Measurements from ENCODE around the gene VPS11. TPM values are rescaled to one million over a fixed set of nuclear protein-coding genes. Genes with fewer than 3 reads are reported as not detected.

Gene VPS11
- total and polyA plus RNA-seq, 10 of the 15 experiments (the other 5 are each of a cell fraction or from before 2014, with no cell fraction given), result 15.8 to 26.4 (median 24.5) TPM

DNA sequence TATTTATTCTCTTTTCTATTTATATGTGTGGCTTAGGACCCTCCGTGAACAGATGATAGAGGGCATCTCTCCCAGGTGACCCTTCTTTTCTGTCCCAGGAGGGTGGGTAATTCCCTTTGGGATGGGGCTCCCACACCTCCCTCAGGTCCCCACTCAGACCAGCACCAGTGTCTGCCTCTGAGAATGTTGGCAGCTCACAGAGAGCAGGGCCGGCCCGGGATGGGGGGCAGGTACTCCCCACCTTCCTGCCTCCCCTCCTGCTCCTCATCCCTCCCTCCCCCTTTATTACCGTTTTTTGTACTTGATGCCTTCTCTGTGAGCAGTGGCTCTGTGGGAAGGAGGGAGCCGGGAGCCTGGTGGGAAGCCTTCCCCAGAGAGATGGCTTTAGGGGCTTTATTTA, 49.0 kb downstream of the VPS11 start (continued):
- TF ChIP-seq, protein P1, sequence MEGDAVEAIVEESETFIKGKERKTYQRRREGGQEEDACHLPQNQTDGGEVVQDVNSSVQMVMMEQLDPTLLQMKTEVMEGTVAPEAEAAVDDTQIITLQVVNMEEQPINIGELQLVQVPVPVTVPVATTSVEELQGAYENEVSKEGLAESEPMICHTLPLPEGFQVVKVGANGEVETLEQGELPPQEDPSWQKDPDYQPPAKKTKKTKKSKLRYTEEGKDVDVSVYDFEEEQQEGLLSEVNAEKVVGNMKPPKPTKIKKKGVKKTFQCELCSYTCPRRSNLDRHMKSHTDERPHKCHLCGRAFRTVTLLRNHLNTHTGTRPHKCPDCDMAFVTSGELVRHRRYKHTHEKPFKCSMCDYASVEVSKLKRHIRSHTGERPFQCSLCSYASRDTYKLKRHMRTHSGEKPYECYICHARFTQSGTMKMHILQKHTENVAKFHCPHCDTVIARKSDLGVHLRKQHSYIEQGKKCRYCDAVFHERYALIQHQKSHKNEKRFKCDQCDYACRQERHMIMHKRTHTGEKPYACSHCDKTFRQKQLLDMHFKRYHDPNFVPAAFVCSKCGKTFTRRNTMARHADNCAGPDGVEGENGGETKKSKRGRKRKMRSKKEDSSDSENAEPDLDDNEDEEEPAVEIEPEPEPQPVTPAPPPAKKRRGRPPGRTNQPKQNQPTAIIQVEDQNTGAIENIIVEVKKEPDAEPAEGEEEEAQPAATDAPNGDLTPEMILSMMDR (IDR thresholded peaks at IDR 0.05 in 2 of 3, conservative IDR thresholded peaks at IDR 0.05 in 1 of 3; ENCODE audit: control insufficient read depth in 2 of 3, extremely low read depth in 1 of 3, insufficient read depth in 1 of 3, low read depth in 3 of 3, low read length in 3 of 3), result no peak
- no peak for TF ChIP-seq STAT1 (conservative IDR thresholded peaks at IDR 0.05)
- no peak for TF ChIP-seq EGR1 (IDR thresholded peaks at IDR 0.05; ENCODE audit: borderline replicate concordance in 1 of 2, low read depth in 2 of 2, low read length in 2 of 2)
- TF ChIP-seq SREBF2 (IDR thresholded peaks at IDR 0.05; ENCODE audit: low read length), result no peak
- no peak for TF ChIP-seq BMI1 (IDR thresholded peaks at IDR 0.05; ENCODE audit: borderline replicate concordance)
- TF ChIP-seq, protein P2, sequence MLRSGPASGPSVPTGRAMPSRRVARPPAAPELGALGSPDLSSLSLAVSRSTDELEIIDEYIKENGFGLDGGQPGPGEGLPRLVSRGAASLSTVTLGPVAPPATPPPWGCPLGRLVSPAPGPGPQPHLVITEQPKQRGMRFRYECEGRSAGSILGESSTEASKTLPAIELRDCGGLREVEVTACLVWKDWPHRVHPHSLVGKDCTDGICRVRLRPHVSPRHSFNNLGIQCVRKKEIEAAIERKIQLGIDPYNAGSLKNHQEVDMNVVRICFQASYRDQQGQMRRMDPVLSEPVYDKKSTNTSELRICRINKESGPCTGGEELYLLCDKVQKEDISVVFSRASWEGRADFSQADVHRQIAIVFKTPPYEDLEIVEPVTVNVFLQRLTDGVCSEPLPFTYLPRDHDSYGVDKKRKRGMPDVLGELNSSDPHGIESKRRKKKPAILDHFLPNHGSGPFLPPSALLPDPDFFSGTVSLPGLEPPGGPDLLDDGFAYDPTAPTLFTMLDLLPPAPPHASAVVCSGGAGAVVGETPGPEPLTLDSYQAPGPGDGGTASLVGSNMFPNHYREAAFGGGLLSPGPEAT (IDR thresholded peaks at IDR 0.05; ENCODE audit: low read depth), result no peak

GRCh38 chr11:119117004-119117706, 49.5 kb downstream of the VPS11 start:
- ATAC-seq, result no peak
- Histone ChIP-seq H3K4me1 (ENCODE audit: control insufficient read depth, insufficient read depth, low read length) (peaks cover 7% of the 10 kb centered on the region), H3K36me3 (ENCODE audit: control insufficient read depth in 2 of 2, insufficient read depth in 2 of 2, low read length in 1 of 2) (peaks cover 4 to 11% of the 10 kb centered on the region in 2 experiments), H4K20me1 (ENCODE audit: control insufficient read depth, insufficient read depth) (no peaks in the 10 kb centered on the region), H3K9me3 (replicated peaks; ENCODE audit: control insufficient read depth, insufficient read depth, low read length) (no peaks in the 10 kb centered on the region), H3K9ac (ENCODE audit: control insufficient read depth, insufficient read depth, low read length) (no peak overlapping the region), H3K27me3 (replicated peaks in 1 of 2; ENCODE audit: control insufficient read depth in 2 of 2, insufficient read depth in 2 of 2, low read length in 1 of 2) (no peaks in the 10 kb centered on the region), H3K79me2 (ENCODE audit: control insufficient read depth, insufficient read depth, low read length) (peaks cover 8% of the 10 kb centered on the region), H3K4me3 (no peak overlapping the region), H3K4me2 (ENCODE audit: control insufficient read depth, insufficient read depth) (no peak overlapping the region), H3K27ac (ENCODE audit: control insufficient read depth, insufficient read depth) (no peak overlapping the region), H2AFZ (ENCODE audit: control insufficient read depth, low read depth, low read length) (no peak overlapping the region)
- intact Hi-C loops (cut with micrococcal nuclease; ENCODE audit: unreplicated experiment), result no loop called here
- 100% methylated on average over 3 of the region's 3 CpGs for WGBS (ENCODE audit: insufficient coverage, insufficient replicate concordance, low lambda C conversion rate, missing lambda C conversion rate)
- ChIA-PET POLR2A (interaction anchor here (1.8 to 6.9 kb wide), 2 partner anchors 8 to 62 kb away, joined by 4 to 76 read pairs; partner anchors contain the start of gene C2CD2L), CTCF (interaction anchor here (0.9 to 1.3 kb wide), 3 partner anchors 8 to 15 kb away, joined by 3 to 4 read pairs (median 3); partner anchors contain the start of genes C2CD2L and DPAGT1), SMC1A (ENCODE audit: uncharacterized antibody, unreplicated experiment) (interaction anchor here (5.0 kb wide), 1 partner anchor 8 kb away, joined by 32 read pairs; no protein-coding TSS in a partner anchor), RAD21 (ENCODE audit: unreplicated experiment) (no interaction called here)
- in situ Hi-C loops (cut with MboI), result no loop called here
- FAIRE-seq, result no peak
- BruUV-seq (replicated peaks), result no TSS peak
- DNase-seq (ENCODE audit: low read depth, low spot score), result no peak
- TF ChIP-seq BACH1 (IDR thresholded peaks at IDR 0.05; ENCODE audit: borderline replicate concordance) (no peak), BMI1 (IDR thresholded peaks at IDR 0.05; ENCODE audit: borderline replicate concordance) (no peak), POLR2A (IDR thresholded peaks at IDR 0.05; ENCODE audit: low read depth, low read length) (no peak), SMC3 (IDR thresholded peaks at IDR 0.05; ENCODE audit: borderline replicate concordance, low read length) (no peak), MYB (IDR thresholded peaks at IDR 0.05; ENCODE audit: borderline replicate concordance, low read depth, low read length) (no peak), ZNF274 (IDR thresholded peaks at IDR 0.05; ENCODE audit: insufficient read depth, insufficient read length) (no peak), LARP7 (IDR thresholded peaks at IDR 0.05) (no peak), SMARCA5 (IDR thresholded peaks at IDR 0.05) (no peak), TAF1 (IDR thresholded peaks at IDR 0.05; ENCODE audit: borderline replicate concordance, low read depth, low read length) (no peak), ESRRA (IDR thresholded peaks at IDR 0.05; ENCODE audit: low read length) (no peak)
- TF ChIP-seq, protein P1 (IDR thresholded peaks at IDR 0.05 in 2 of 3, conservative IDR thresholded peaks at IDR 0.05 in 1 of 3; ENCODE audit: control insufficient read depth in 2 of 3, extremely low read depth in 1 of 3, insufficient read depth in 1 of 3, low read depth in 3 of 3, low read length in 3 of 3), result no peak

All from GM12878 (cell line).